OCI-LY7 (cell line): ENCODE measurements around the gene CMTM7. TPM values are rescaled to one million over a fixed set of nuclear protein-coding genes. Genes with fewer than 3 reads are reported as not detected.

ENCODE experiments used
- BruUV-seq: library from RNA; stranded (reverse); fragments of 400-500 nt; replicated peaks from 2 replicates; lab custom pipeline; 2021; lab: Mats Ljungman, UMichigan
- CTCF ChIA-PET: fragments of 300-600 bp; sonication (Branson Sonifier 250); formaldehyde crosslinking; loops from one replicate; lab custom pipeline; 2022; ENCODE audit warnings: antibody characterized with exemption; ENCODE audit not compliant: unreplicated experiment; lab: Charles Lee
- POLR2A ChIA-PET: fragments of 300-600 bp; sonication (Branson Sonifier 250); formaldehyde crosslinking; loops from one replicate; lab custom pipeline; 2022; ENCODE audit warnings: antibody characterized with exemption; lab: Charles Lee
- DNase-seq: peaks from one replicate; pipeline ENCODE4 v3.0.0-alpha.2; 2015; ENCODE audit warnings: low spot score
- H2AFZ ChIP-seq: fragments of 200-600 bp; sonication (generic), shearing (Covaris generic); 2 replicates; pipeline ENCODE4 v1.6.1; 2014; ENCODE audit warnings: mild to moderate bottlenecking, antibody characterized with exemption, low read length, moderate library complexity
- H3K27ac ChIP-seq: fragments of 200-600 bp; sonication (generic); 2 replicates; pipeline ENCODE4 v1.5.1; 2014; ENCODE audit warnings: mixed run types, low read depth, mild to moderate bottlenecking, moderate library complexity, low read length, inconsistent platforms; ENCODE audit not compliant: poor library complexity, severe bottlenecking
- H3K36me3 ChIP-seq: fragments of 200-600 bp; sonication (generic); 2 replicates; pipeline ENCODE4 v1.6.1; 2014; ENCODE audit warnings: mild to moderate bottlenecking, antibody characterized with exemption, low read length, moderate library complexity, mixed read lengths; ENCODE audit not compliant: insufficient read depth
- H3K4me1 ChIP-seq: fragments of 200-600 bp; sonication (generic); 2 replicates; pipeline ENCODE4 v1.5.1; 2014; ENCODE audit warnings: mild to moderate bottlenecking, low read length; ENCODE audit not compliant: insufficient read depth, poor library complexity, severe bottlenecking
- H3K4me2 ChIP-seq: fragments of 200-600 bp; sonication (generic); 2 replicates; pipeline ENCODE4 v1.6.1; 2014; ENCODE audit warnings: mild to moderate bottlenecking, low read length
- H3K4me3 ChIP-seq: fragments of 200-600 bp; sonication (generic); 2 replicates; pipeline ENCODE4 v1.5.1; 2014; ENCODE audit warnings: mild to moderate bottlenecking, low read depth, low read length; ENCODE audit not compliant: poor library complexity, severe bottlenecking
- H3K79me2 ChIP-seq: fragments of 200-600 bp; sonication (generic); 2 replicates; pipeline ENCODE4 v1.6.1; 2016; ENCODE audit warnings: low read depth, mild to moderate bottlenecking, low read length, moderate library complexity, mixed read lengths; ENCODE audit not compliant: insufficient read depth
- H3K9me2 ChIP-seq: fragments of 200-600 bp; sonication (generic); 2 replicates; pipeline ENCODE4 v1.6.1; 2016; ENCODE audit warnings: mild to moderate bottlenecking, low read length, mixed read lengths; ENCODE audit not compliant: insufficient read depth
- H3K9me3 ChIP-seq: fragments of 200-600 bp; sonication (generic); 2 replicates; pipeline ENCODE4 v1.6.1; 2014; ENCODE audit warnings: mild to moderate bottlenecking, mixed run types, low read length, mixed read lengths
- H4K20me1 ChIP-seq: fragments of 200-600 bp; sonication (generic); 2 replicates; pipeline ENCODE4 v1.6.1; 2014; ENCODE audit warnings: mild to moderate bottlenecking, antibody characterized with exemption, low read length, moderate library complexity, mixed read lengths; ENCODE audit not compliant: insufficient read depth
- CTCF ChIP-seq: fragments of 200-600 bp; sonication (generic); conservative IDR thresholded peaks from 2 replicates; pipeline ENCODE4 v1.5.1; 2014; ENCODE audit warnings: mild to moderate bottlenecking, antibody characterized with exemption, low read length, moderate library complexity, mixed read lengths
- EZH2phosphoT487 ChIP-seq: fragments of 200-600 bp; sonication (generic); IDR thresholded peaks from 2 replicates; pipeline ENCODE4 v1.6.1; 2018; ENCODE audit warnings: low read depth, borderline replicate concordance, mild to moderate bottlenecking, mixed run types, antibody characterized with exemption, low read length, moderate library complexity, mixed read lengths
- intact Hi-C: fragments of 100-400 bp; cut with micrococcal nuclease; formaldehyde crosslinking; loops from one replicate; pipeline ENCODE4 v1.10.0; 2022; ENCODE audit not compliant: unreplicated experiment
- total RNA-seq, 2 experiments: library from RNA; depleted of rRNA in 1 of 2; stranded (reverse); fragments of >200 nt in 1 of 2; shearing (Covaris generic) in 1 of 2; gene quantifications; 2 replicates each; pipeline ENCODE4 v1.2.3, GENCODE V29; 2014 to 2022

Gene CMTM7
- total RNA-seq, 2 experiments from 2014 or later: 16.0 to 19.0 TPM

GRCh38 chr3:32453346-32453745 is 61.7 kb downstream of the CMTM7 start:
- no peak overlapping the region for H2AFZ ChIP-seq
- H4K20me1 ChIP-seq: no peaks in the 10 kb centered on the region
- no peak overlapping the region for H3K4me2 ChIP-seq
- H3K27ac ChIP-seq: no peak overlapping the region
- H3K9me2 ChIP-seq: no peaks in the 10 kb centered on the region
- TF ChIP-seq CTCF (no peak), EZH2phosphoT487 (no peak)
- peaks cover 55% of the 10 kb centered on the region for H3K4me1 ChIP-seq
- ChIA-PET CTCF (no interaction called here), POLR2A (no interaction called here)
- peaks cover 7% of the 10 kb centered on the region; the same call in 1 of the 2 replicates for H3K36me3 ChIP-seq
- no peaks in the 10 kb centered on the region for H3K9me3 ChIP-seq
- no peak for DNase-seq
- H3K79me2 ChIP-seq: no peaks in the 10 kb centered on the region
- BruUV-seq: no TSS peak
- intact Hi-C loops: no loop called here
- H3K4me3 ChIP-seq: no peak overlapping the region

GRCh38 chr3:32454111-32454510 is 62.5 kb downstream of the CMTM7 start:
- Histone ChIP-seq H4K20me1 (no peaks in the 10 kb centered on the region), H3K9me3 (no peaks in the 10 kb centered on the region), H3K36me3 (peaks cover 7% of the 10 kb centered on the region; the same call in 1 of the 2 replicates), H3K4me3 (no peak overlapping the region), H2AFZ (no peak overlapping the region), H3K4me2 (no peak overlapping the region), H3K9me2 (no peaks in the 10 kb centered on the region), H3K4me1 (peaks cover 60% of the 10 kb centered on the region), H3K79me2 (no peaks in the 10 kb centered on the region), H3K27ac (no peak overlapping the region)
- CTCF ChIA-PET: interaction anchor here (1.2 kb wide), 1 partner anchor 16 kb away, joined by 4 read pairs; no protein-coding TSS in a partner anchor
- no peak for DNase-seq
- intact Hi-C loops: no loop called here
- TF ChIP-seq EZH2phosphoT487 (no peak), CTCF (no peak)
- no TSS peak for BruUV-seq
- POLR2A ChIA-PET: interaction anchor here (1.5 to 7.7 kb wide), 2 partner anchors 14 to 21 kb away, joined by 4 to 101 read pairs; no protein-coding TSS in a partner anchor
